ENCODE results near the gene CYP2F1. TPM values are rescaled to one million over a fixed set of nuclear protein-coding genes. Genes with fewer than 3 reads are reported as not detected.
"Not testable (repeated sequence)": the region's sequence is repeated elsewhere in the genome, so short reads cannot be mapped to it uniquely, and the experiment has no call there.

The CYP2F1 gene
- total RNA-seq, 3 donors from 2014 or later (not counting 1 experiment from before 2014, with no cell fraction given): 0.93 to 4.7 (median 4.5) TPM

GRCh38 chr19:41128692-41129091 is 14.5 kb downstream of the CYP2F1 start:
- ATAC-seq (no peak), DNase-seq (no peak)
- peaks cover 23% of the 10 kb centered on the region for H3K4me1 ChIP-seq (ENCODE audit: control insufficient read depth, insufficient read depth, low read length)
- peaks cover 19 to 41% of the 10 kb centered on the region in 2 donors for H3K4me1 Mint-ChIP-seq
- H3K4me3 Mint-ChIP-seq: peak overlapping the region; percentile 45
- H3K36me3 ChIP-seq (ENCODE audit: control insufficient read depth, insufficient read depth, low read length): no peaks in the 10 kb centered on the region
- 81% methylated on average over 5 of the region's 6 CpGs for WGBS (ENCODE audit: insufficient coverage)
- peak overlapping the region; percentile 86 to 89 for H3K27ac Mint-ChIP-seq
- no peak overlapping the region for H3K4me3 ChIP-seq (ENCODE audit: low read length)
- H3K9me3 ChIP-seq (ENCODE audit: control insufficient read depth, insufficient read depth, low read length): no peaks in the 10 kb centered on the region
- TF ChIP-seq CTCF (IDR thresholded peaks at IDR 0.05): no peak
- H3K27me3 Mint-ChIP-seq (ENCODE audit: low read depth in 2 of 2): peaks cover 0 to 4% of the 10 kb centered on the region in 2 donors
- no peaks in the 10 kb centered on the region for H3K9me3 Mint-ChIP-seq
- no peaks in the 10 kb centered on the region for H3K27me3 ChIP-seq (ENCODE audit: control insufficient read depth, insufficient read depth, low read length)
- intact Hi-C loops (cut with micrococcal nuclease): no loop called here
- no peak overlapping the region for H3K27ac ChIP-seq (ENCODE audit: low read length)
- H3K36me3 Mint-ChIP-seq: no peaks in the 10 kb centered on the region

GRCh38 chr19:41131186-41131585 is 17.0 kb downstream of the CYP2F1 start:
- no peaks in the 10 kb centered on the region for H3K9me3 Mint-ChIP-seq
- H3K36me3 Mint-ChIP-seq: no peaks in the 10 kb centered on the region
- Histone ChIP-seq H3K36me3 (ENCODE audit: control insufficient read depth, insufficient read depth, low read length) (no peaks in the 10 kb centered on the region), H3K27ac (ENCODE audit: low read length) (no peak overlapping the region), H3K4me3 (ENCODE audit: low read length) (no peak overlapping the region), H3K9me3 (ENCODE audit: control insufficient read depth, insufficient read depth, low read length) (no peaks in the 10 kb centered on the region), H3K27me3 (ENCODE audit: control insufficient read depth, insufficient read depth, low read length) (no peaks in the 10 kb centered on the region), H3K4me1 (ENCODE audit: control insufficient read depth, insufficient read depth, low read length) (peaks cover 35% of the 10 kb centered on the region)
- peaks cover 25 to 48% of the 10 kb centered on the region in 2 donors for H3K4me1 Mint-ChIP-seq
- TF ChIP-seq CTCF (IDR thresholded peaks at IDR 0.05): no peak
- intact Hi-C loops (cut with micrococcal nuclease): no loop called here
- H3K27me3 Mint-ChIP-seq (ENCODE audit: low read depth in 2 of 2): peaks cover 0 to 4% of the 10 kb centered on the region in 2 donors
- peak overlapping the region in 1 of 2 donors; percentile 58 for H3K27ac Mint-ChIP-seq
- H3K4me3 Mint-ChIP-seq: no peak overlapping the region
- 92% methylated on average over 5 of the region's 5 CpGs for WGBS (ENCODE audit: insufficient coverage)
- ATAC-seq: no peak
- no peak for DNase-seq

GRCh38 chr19:41133260-41133659 is 19.0 kb downstream of the CYP2F1 start:
- no peaks in the 10 kb centered on the region for H3K27me3 ChIP-seq (ENCODE audit: control insufficient read depth, insufficient read depth, low read length)
- intact Hi-C loops (cut with micrococcal nuclease): no loop called here
- ATAC-seq (no peak), DNase-seq (no peak)
- H3K36me3 ChIP-seq (ENCODE audit: control insufficient read depth, insufficient read depth, low read length): no peaks in the 10 kb centered on the region
- peaks cover 8 to 38% of the 10 kb centered on the region in 2 donors for H3K4me1 Mint-ChIP-seq
- TF ChIP-seq CTCF (IDR thresholded peaks at IDR 0.05): no peak
- no peaks in the 10 kb centered on the region for H3K27me3 Mint-ChIP-seq (ENCODE audit: low read depth in 2 of 2)
- no peak overlapping the region for H3K4me3 ChIP-seq (ENCODE audit: low read length)
- peaks cover 28% of the 10 kb centered on the region for H3K4me1 ChIP-seq (ENCODE audit: control insufficient read depth, insufficient read depth, low read length)
- H3K27ac ChIP-seq (ENCODE audit: low read length): no peak overlapping the region
- H3K27ac Mint-ChIP-seq: peak overlapping the region; percentile 58 to 73
- peak overlapping the region; percentile 63 for H3K4me3 Mint-ChIP-seq
- no CpG with 5 or more reads among the region's 3 CpGs for WGBS (ENCODE audit: insufficient coverage)
- no peaks in the 10 kb centered on the region for H3K36me3 Mint-ChIP-seq
- no peaks in the 10 kb centered on the region for H3K9me3 ChIP-seq (ENCODE audit: control insufficient read depth, insufficient read depth, low read length)
- H3K9me3 Mint-ChIP-seq: no peaks in the 10 kb centered on the region

- Histone ChIP-seq H3K36me3 (ENCODE audit: control insufficient read depth, insufficient read depth, low read length) (no peaks in the 10 kb centered on the region), H3K9me3 (ENCODE audit: control insufficient read depth, insufficient read depth, low read length) (no peaks in the 10 kb centered on the region), H3K27ac (ENCODE audit: low read length) (peak overlapping the region; percentile 52), H3K27me3 (ENCODE audit: control insufficient read depth, insufficient read depth, low read length) (no peaks in the 10 kb centered on the region), H3K4me1 (ENCODE audit: control insufficient read depth, insufficient read depth, low read length) (peaks cover 24% of the 10 kb centered on the region), H3K4me3 (ENCODE audit: low read length) (no peak overlapping the region)
- 84% methylated on average over 14 of the region's 20 CpGs for WGBS (ENCODE audit: insufficient coverage)
- ATAC-seq (no peak), DNase-seq (no peak)
- Mint-ChIP-seq H3K9me3 (no peaks in the 10 kb centered on the region), H3K27me3 (ENCODE audit: low read depth in 2 of 2) (no peaks in the 10 kb centered on the region), H3K4me3 (peak overlapping the region; percentile 88), H3K4me1 (peaks cover 6 to 33% of the 10 kb centered on the region in 2 donors), H3K36me3 (no peaks in the 10 kb centered on the region), H3K27ac (peak overlapping the region; percentile 58 to 73)
- no peak for TF ChIP-seq CTCF (IDR thresholded peaks at IDR 0.05)
- intact Hi-C loops (cut with micrococcal nuclease): no loop called here
Observed at GRCh38 chr19:41134616-41135015, 20.4 kb downstream of the CYP2F1 start.

- H3K4me3 ChIP-seq (ENCODE audit: low read length): peak overlapping the region; percentile 66
- peak overlapping the region; percentile 88 for H3K4me3 Mint-ChIP-seq
- peak overlapping the region; percentile 77 for H3K27ac ChIP-seq (ENCODE audit: low read length)
- H3K36me3 Mint-ChIP-seq; H3K9me3 ChIP-seq (ENCODE audit: control insufficient read depth, insufficient read depth, low read length); H3K9me3 Mint-ChIP-seq; intact Hi-C loops (cut with micrococcal nuclease); H3K27me3 ChIP-seq (ENCODE audit: control insufficient read depth, insufficient read depth, low read length); H3K27me3 Mint-ChIP-seq (ENCODE audit: low read depth in 2 of 2); H3K36me3 ChIP-seq (ENCODE audit: control insufficient read depth, insufficient read depth, low read length): not testable (repeated sequence)
- DNase-seq: peak; percentile 52 to 61
- WGBS (ENCODE audit: insufficient coverage): 15% methylated on average over 50 of the region's 76 CpGs
- peaks cover 6 to 33% of the 10 kb centered on the region in 2 donors for H3K4me1 Mint-ChIP-seq
- peak overlapping the region; percentile 58 to 73 for H3K27ac Mint-ChIP-seq
- peaks cover 24% of the 10 kb centered on the region for H3K4me1 ChIP-seq (ENCODE audit: control insufficient read depth, insufficient read depth, low read length)
- peak; percentile 95 to 98 (median 96) for ATAC-seq
Observed at GRCh38 chr19:41135390-41136384, 21.5 kb downstream of the CYP2F1 start.
